Measurements from ENCODE around the gene RNU5B-1.
"Not testable (repeated sequence)": the region's sequence is repeated elsewhere in the genome, so short reads cannot be mapped to it uniquely, and the experiment has no call there.

RNU5B-1 gene

GRCh38 chr15:65270811-65271545 lies 33.5 kb upstream of the RNU5B-1 start:
- H3K27me3 ChIP-seq (ENCODE audit: low read depth, low read length) = not testable (repeated sequence)

GRCh38 chr15:65275104-65275727 lies 29.3 kb upstream of the RNU5B-1 start:
- Histone ChIP-seq H3K4me1 (ENCODE audit: control insufficient read depth in 1 of 2, insufficient read depth in 2 of 2, low read length in 2 of 2) (peaks cover 0 to 8% of the 10 kb centered on the region in 2 donors), H3K27me3 (ENCODE audit: low read depth, low read length) (no peaks in the 10 kb centered on the region), H3K36me3 (ENCODE audit: control insufficient read depth in 1 of 2, insufficient read depth in 2 of 2, low read length in 2 of 2) (no peaks in the 10 kb centered on the region), H3K9me3 (ENCODE audit: control insufficient read depth in 1 of 2, low read length in 2 of 2) (no peaks in the 10 kb centered on the region), H3K4me3 (ENCODE audit: low read depth in 1 of 2, low read length in 2 of 2) (no peak overlapping the region), H3K27ac (ENCODE audit: low read length) (no peak overlapping the region)

More at GRCh38 chr15:65270811-65271545, 33.5 kb upstream of the RNU5B-1 start:
- Histone ChIP-seq H3K4me1 (ENCODE audit: control insufficient read depth in 1 of 2, insufficient read depth in 2 of 2, low read length in 2 of 2) (peaks cover 0 to 13% of the 10 kb centered on the region in 2 donors), H3K36me3 (ENCODE audit: control insufficient read depth in 1 of 2, insufficient read depth in 2 of 2, low read length in 2 of 2) (peaks cover 0 to 10% of the 10 kb centered on the region in 2 donors)
- H3K27ac ChIP-seq (ENCODE audit: low read length); H3K4me3 ChIP-seq (ENCODE audit: low read depth in 1 of 2, low read length in 2 of 2); H3K9me3 ChIP-seq (ENCODE audit: control insufficient read depth in 1 of 2, low read length in 2 of 2): not testable (repeated sequence)

- Histone ChIP-seq H3K4me3 (ENCODE audit: low read depth in 1 of 2, low read length in 2 of 2) (no peak overlapping the region), H3K27me3 (ENCODE audit: low read depth, low read length) (no peaks in the 10 kb centered on the region), H3K9me3 (ENCODE audit: control insufficient read depth in 1 of 2, low read length in 2 of 2) (no peaks in the 10 kb centered on the region), H3K4me1 (ENCODE audit: control insufficient read depth in 1 of 2, insufficient read depth in 2 of 2, low read length in 2 of 2) (peaks cover 0 to 3% of the 10 kb centered on the region in 2 donors), H3K27ac (ENCODE audit: low read length) (no peak overlapping the region), H3K36me3 (ENCODE audit: control insufficient read depth in 1 of 2, insufficient read depth in 2 of 2, low read length in 2 of 2) (no peaks in the 10 kb centered on the region)
These were observed 28.8 kb upstream of the RNU5B-1 start for GRCh38 chr15:65275728-65276126.

DNA sequence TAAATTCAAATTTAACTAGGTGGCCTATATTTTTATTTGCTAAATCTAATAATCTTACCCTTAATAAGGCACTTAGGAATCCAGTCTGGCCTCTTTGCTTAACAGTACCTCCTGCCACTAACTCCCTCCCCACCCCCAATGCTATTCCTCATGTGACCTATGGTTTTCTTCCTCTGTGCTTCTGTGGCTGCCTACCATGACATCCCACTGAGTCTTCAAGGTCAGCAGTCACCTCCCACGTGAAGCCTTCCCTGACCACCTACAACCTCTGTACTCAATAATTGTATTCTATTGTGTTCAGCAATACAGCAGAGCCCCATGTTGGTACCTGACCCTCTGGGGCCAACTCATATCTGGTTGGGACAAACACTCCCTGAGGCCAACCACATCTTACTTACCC lies 27.5 kb upstream of the RNU5B-1 start:
- Histone ChIP-seq H3K9me3 (ENCODE audit: control insufficient read depth in 1 of 2, low read length in 2 of 2) (no peaks in the 10 kb centered on the region), H3K4me1 (ENCODE audit: control insufficient read depth in 1 of 2, insufficient read depth in 2 of 2, low read length in 2 of 2) (no peaks in the 10 kb centered on the region), H3K27me3 (ENCODE audit: low read depth, low read length) (no peaks in the 10 kb centered on the region), H3K4me3 (ENCODE audit: low read depth in 1 of 2, low read length in 2 of 2) (no peak overlapping the region), H3K36me3 (ENCODE audit: control insufficient read depth in 1 of 2, insufficient read depth in 2 of 2, low read length in 2 of 2) (no peaks in the 10 kb centered on the region), H3K27ac (ENCODE audit: low read length) (no peak overlapping the region)

DNA sequence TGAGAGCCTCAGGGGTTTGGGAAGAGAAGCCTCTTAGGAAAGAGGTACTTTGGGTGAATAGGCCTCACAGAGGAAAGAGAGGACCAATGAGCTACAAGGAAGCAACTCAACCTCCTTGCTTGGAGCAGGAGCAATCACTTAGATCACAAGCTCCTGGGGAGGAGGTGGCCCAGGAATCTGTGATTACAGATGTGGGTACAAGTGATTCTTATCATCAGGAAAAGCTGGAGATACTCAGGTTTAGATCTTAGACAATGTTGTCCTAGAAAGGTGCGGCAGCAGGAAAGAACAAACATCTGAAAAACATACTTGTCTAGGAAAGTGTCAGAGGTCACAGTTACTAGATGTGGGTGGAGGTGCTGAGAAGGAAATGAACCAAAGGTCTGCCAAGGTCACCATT lies 26.0 kb upstream of the RNU5B-1 start:
- H3K4me1 ChIP-seq (ENCODE audit: control insufficient read depth in 1 of 2, insufficient read depth in 2 of 2, low read length in 2 of 2) = no peaks in the 10 kb centered on the region
- H3K4me3 ChIP-seq (ENCODE audit: low read depth in 1 of 2, low read length in 2 of 2) = no peak overlapping the region
- no peaks in the 10 kb centered on the region for H3K27me3 ChIP-seq (ENCODE audit: low read depth, low read length)
- H3K36me3 ChIP-seq (ENCODE audit: control insufficient read depth in 1 of 2, insufficient read depth in 2 of 2, low read length in 2 of 2) = no peaks in the 10 kb centered on the region
- no peaks in the 10 kb centered on the region for H3K9me3 ChIP-seq (ENCODE audit: control insufficient read depth in 1 of 2, low read length in 2 of 2)
- no peak overlapping the region for H3K27ac ChIP-seq (ENCODE audit: low read length)

DNA sequence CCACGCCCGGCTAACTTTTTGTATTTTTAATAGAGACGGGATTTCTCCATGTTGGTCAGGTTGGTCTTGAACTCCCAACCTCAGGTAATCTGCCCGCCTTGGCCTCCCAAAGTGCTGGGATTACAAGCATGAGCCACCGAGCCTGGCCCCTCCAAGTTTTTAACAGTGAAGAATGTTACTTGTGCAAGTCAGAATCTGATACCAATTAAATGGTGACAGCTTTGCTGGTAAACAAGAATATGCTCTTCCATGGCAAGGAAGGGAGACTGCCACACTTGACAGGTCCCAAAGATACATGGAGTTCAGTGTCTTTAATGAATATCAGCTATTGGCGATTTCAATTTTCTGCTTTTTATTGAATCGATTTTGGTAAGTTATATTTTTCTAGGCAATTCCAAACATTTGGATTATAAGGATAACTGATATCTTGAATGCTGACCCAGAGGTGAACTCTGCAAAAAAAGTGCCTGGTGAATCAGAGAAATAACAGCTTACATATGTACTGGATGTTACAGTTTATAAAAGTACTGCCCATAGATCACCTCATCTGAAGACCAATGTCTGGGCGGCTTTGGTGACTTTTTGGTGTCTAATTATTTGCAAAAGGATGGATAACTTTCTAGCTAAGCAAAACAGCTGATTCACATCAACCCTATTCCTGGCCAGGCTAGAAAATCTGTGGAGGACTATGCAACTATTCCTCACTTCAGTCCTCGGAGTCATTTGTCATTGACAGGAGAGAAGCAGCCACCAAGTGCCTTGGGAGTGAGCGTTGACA lies 19.0 kb upstream of the RNU5B-1 start:
- Histone ChIP-seq H3K4me1 (ENCODE audit: control insufficient read depth in 1 of 2, insufficient read depth in 2 of 2, low read length in 2 of 2) (peaks cover 3 to 16% of the 10 kb centered on the region in 2 donors), H3K4me3 (ENCODE audit: low read depth in 1 of 2, low read length in 2 of 2) (peak overlapping the region; percentile 72 to 83), H3K27me3 (ENCODE audit: low read depth, low read length) (no peaks in the 10 kb centered on the region), H3K9me3 (ENCODE audit: control insufficient read depth in 1 of 2, low read length in 2 of 2) (no peaks in the 10 kb centered on the region), H3K36me3 (ENCODE audit: control insufficient read depth in 1 of 2, insufficient read depth in 2 of 2, low read length in 2 of 2) (no peaks in the 10 kb centered on the region), H3K27ac (ENCODE audit: low read length) (peak overlapping the region; percentile 14)

GRCh38 chr15:65286069-65286703 lies 18.3 kb upstream of the RNU5B-1 start:
- H3K36me3 ChIP-seq (ENCODE audit: control insufficient read depth in 1 of 2, insufficient read depth in 2 of 2, low read length in 2 of 2) = no peaks in the 10 kb centered on the region
- peaks cover 3 to 16% of the 10 kb centered on the region in 2 donors for H3K4me1 ChIP-seq (ENCODE audit: control insufficient read depth in 1 of 2, insufficient read depth in 2 of 2, low read length in 2 of 2)
- no peaks in the 10 kb centered on the region for H3K27me3 ChIP-seq (ENCODE audit: low read depth, low read length)
- H3K4me3 ChIP-seq (ENCODE audit: low read depth in 1 of 2, low read length in 2 of 2) = peak overlapping the region; percentile 72 to 83
- H3K9me3 ChIP-seq (ENCODE audit: control insufficient read depth in 1 of 2, low read length in 2 of 2) = no peaks in the 10 kb centered on the region
- H3K27ac ChIP-seq (ENCODE audit: low read length) = peak overlapping the region; percentile 14

- peaks cover 3 to 16% of the 10 kb centered on the region in 2 donors for H3K4me1 ChIP-seq (ENCODE audit: control insufficient read depth in 1 of 2, insufficient read depth in 2 of 2, low read length in 2 of 2)
- H3K4me3 ChIP-seq (ENCODE audit: low read depth in 1 of 2, low read length in 2 of 2) = peak within 1 kb of the TSS; percentile 72 to 83
- H3K27me3 ChIP-seq (ENCODE audit: low read depth, low read length) = no peaks in the 10 kb centered on the region
- peak within 1 kb of the TSS; percentile 14 for H3K27ac ChIP-seq (ENCODE audit: low read length)
- H3K9me3 ChIP-seq (ENCODE audit: control insufficient read depth in 1 of 2, low read length in 2 of 2) = no peaks in the 10 kb centered on the region
- no peaks in the 10 kb centered on the region for H3K36me3 ChIP-seq (ENCODE audit: control insufficient read depth in 1 of 2, insufficient read depth in 2 of 2, low read length in 2 of 2)
These were observed 17.6 kb upstream of the RNU5B-1 start, which contains the start of gene PARP16 for GRCh38 chr15:65286704-65287519. PARP16 (minus strand) TSS chr15:65286883; CDS start chr15:65286426, 457 bp downstream.

DNA sequence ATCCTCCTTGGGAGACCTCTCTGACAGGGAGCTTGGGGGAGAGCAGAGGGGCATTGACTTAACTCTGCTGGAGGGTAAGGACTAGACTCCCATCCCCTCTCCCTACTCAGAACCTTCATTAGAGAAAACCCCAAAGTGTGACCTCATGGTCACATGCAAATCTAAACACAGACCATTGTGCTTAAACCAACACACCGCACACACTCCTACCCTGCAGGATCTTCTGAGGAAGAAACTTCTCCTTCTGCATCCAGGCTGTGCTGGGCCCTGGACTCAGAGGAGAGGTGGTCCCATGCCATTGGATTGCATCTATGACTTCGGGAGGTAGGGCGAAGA lies 17.0 kb upstream of the RNU5B-1 start:
- Histone ChIP-seq H3K9me3 (ENCODE audit: control insufficient read depth in 1 of 2, low read length in 2 of 2) (no peaks in the 10 kb centered on the region), H3K4me1 (ENCODE audit: control insufficient read depth in 1 of 2, insufficient read depth in 2 of 2, low read length in 2 of 2) (peaks cover 3 to 16% of the 10 kb centered on the region in 2 donors), H3K27me3 (ENCODE audit: low read depth, low read length) (no peaks in the 10 kb centered on the region), H3K36me3 (ENCODE audit: control insufficient read depth in 1 of 2, insufficient read depth in 2 of 2, low read length in 2 of 2) (no peaks in the 10 kb centered on the region), H3K4me3 (ENCODE audit: low read depth in 1 of 2, low read length in 2 of 2) (peak overlapping the region in 1 of 2 donors; percentile 83), H3K27ac (ENCODE audit: low read length) (no peak overlapping the region)

DNA sequence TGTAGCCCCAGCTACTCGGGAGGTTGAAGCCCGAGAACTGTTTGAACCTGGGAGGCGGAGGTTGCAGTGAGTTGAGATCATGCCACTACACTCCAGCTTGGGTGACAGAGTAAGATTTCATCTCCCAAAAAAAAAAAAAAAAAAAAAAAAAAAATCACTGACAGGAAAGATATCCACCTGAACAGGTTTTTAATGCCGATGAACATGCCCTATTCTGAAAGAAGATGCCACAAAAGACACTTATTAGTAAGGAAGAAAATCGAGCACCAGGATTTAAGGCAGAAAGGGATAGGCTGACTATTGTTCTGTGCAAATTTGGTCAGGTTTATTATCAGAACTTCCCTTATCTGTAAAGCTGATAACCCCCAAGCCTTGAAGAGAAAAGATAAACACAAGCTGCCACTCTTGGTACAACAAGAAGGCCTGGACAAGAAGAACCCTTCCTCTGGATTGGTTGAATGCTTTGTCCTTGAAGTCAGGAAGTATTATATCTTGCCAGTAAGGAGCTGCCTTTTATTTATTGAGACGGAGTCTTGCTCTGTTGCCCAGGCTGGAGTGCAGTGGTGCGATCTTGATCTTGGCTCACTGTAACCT lies 15.1 kb upstream of the RNU5B-1 start:
- peaks cover 3 to 16% of the 10 kb centered on the region in 2 donors for H3K4me1 ChIP-seq (ENCODE audit: control insufficient read depth in 1 of 2, insufficient read depth in 2 of 2, low read length in 2 of 2)
- H3K27me3 ChIP-seq (ENCODE audit: low read depth, low read length) = no peaks in the 10 kb centered on the region
- no peaks in the 10 kb centered on the region for H3K9me3 ChIP-seq (ENCODE audit: control insufficient read depth in 1 of 2, low read length in 2 of 2)
- no peaks in the 10 kb centered on the region for H3K36me3 ChIP-seq (ENCODE audit: control insufficient read depth in 1 of 2, insufficient read depth in 2 of 2, low read length in 2 of 2)
- H3K4me3 ChIP-seq (ENCODE audit: low read depth in 1 of 2, low read length in 2 of 2) = no peak overlapping the region
- no peak overlapping the region for H3K27ac ChIP-seq (ENCODE audit: low read length)
